ENCODE data around the gene ZC3H18.

The ZC3H18 gene

DNA sequence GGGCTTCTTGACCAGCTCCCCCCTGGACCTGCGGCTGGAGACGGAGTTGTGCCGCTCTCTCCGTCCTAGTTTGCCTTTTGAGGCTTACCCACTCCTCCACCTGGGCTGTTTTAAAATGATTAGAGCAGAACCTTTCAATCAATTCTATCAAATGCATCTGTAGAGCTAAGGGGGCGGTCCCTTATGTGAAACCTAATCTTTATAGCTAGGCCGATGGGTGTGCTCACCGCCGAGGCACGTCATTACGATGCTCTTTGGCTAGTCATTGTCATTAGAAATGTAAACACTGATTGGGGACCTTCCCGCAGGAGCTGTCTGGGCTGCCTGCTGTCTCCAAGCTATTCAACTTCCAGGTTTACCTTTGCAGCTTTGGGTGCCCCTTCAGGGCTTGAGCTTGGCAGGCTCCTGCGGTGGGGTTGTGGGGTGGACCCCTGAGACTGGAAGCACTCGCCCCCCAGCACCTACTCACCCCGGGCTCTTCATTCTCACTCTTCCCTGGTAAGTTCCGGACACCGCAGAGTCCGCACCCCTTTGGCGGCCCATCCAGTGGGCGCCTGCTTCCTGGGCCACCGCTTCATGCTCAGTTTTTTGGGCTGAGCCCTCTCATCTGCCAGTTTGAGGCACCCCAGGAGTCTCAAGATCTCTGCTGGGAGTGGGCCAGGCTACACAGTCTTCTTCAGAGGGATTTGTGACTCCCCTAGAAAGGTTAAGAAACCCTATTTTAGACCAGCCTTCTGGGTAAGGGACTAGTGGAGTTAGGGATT is 47.2 kb downstream of the ZC3H18 start:
- H3K4me3 ChIP-seq (ENCODE audit: low read depth, low read length) = no peak overlapping the region
- TF ChIP-seq, protein P1, sequence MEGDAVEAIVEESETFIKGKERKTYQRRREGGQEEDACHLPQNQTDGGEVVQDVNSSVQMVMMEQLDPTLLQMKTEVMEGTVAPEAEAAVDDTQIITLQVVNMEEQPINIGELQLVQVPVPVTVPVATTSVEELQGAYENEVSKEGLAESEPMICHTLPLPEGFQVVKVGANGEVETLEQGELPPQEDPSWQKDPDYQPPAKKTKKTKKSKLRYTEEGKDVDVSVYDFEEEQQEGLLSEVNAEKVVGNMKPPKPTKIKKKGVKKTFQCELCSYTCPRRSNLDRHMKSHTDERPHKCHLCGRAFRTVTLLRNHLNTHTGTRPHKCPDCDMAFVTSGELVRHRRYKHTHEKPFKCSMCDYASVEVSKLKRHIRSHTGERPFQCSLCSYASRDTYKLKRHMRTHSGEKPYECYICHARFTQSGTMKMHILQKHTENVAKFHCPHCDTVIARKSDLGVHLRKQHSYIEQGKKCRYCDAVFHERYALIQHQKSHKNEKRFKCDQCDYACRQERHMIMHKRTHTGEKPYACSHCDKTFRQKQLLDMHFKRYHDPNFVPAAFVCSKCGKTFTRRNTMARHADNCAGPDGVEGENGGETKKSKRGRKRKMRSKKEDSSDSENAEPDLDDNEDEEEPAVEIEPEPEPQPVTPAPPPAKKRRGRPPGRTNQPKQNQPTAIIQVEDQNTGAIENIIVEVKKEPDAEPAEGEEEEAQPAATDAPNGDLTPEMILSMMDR (conservative IDR thresholded peaks at IDR 0.05; ENCODE audit: low read depth, low read length) = no peak
- no peak for DNase-seq (ENCODE audit: low read depth)

DNA sequence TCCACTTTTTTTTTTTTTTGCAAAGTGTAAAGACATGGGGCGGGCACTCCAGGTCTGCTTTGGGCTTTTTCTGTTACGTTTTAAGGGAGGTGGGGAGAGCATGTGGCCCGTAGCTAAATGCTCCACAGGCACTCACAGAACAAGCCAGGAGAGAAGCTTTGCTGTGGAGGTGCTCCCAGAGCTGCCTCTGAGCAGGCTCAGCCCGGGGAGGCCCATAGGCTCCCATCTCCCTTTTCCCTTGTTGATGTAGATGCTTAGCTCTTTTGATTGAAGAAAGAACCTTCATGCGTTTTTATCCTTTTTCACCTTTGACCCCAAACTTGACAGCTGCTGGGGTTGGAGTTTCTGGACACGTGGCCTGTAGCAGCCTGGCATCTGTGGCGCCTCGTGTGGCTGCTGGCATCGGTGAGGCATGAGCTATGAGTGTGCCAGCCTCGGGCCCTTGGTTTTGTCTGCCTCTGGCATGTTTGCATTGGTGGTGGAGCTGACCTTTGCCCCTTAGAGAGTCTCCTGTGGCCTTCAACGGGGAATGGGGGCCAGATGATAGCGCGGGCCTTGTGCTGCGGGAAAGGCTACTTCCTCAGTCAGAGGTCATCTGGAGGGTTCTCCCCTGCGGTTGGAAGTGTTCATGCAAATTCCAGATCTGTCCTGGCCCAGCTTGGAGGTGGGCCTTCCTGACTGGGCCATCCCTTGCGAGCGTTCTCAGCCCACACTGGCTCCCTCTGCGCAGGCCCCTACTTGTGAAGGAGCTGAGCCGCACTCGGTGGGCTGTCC is 48.2 kb downstream of the ZC3H18 start:
- TF ChIP-seq, protein P1 (conservative IDR thresholded peaks at IDR 0.05; ENCODE audit: low read depth, low read length) = no peak
- peak; percentile 33 for DNase-seq (ENCODE audit: low read depth)
- no peak overlapping the region for H3K4me3 ChIP-seq (ENCODE audit: low read depth, low read length)

DNA sequence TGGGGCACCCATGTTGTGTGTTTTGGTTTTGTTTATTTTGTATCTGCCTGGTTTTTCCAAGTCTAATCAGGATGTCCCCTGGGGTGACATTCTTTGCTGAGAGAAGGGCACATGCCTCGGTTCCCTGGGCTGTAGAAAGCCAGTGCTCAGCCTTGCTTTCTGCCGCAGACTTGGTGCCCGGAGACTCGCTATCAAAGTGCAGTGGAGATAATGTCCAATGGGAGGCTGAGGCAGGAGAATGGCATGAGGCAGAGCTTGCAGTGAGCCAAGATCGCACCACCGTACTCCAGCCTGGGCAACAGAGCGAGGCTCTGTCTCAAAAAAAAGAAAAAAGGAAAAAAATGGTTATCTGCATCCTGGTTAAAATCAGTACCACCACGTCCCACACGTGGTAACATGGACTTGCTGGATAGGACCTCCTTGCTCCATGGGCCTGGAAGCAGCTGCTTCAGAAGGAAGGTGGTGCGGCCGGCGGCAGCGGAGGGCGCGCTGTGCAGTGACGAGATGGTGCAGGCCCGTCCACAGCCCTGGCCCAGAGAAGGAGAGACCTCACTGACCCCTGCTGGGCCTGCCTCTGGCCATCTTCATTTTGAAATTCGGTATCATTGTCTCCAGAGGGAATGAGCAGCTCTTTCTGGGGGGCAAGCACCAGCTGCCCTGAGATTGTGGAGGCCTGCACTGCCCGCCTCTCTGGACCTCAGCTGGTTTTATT is 48.9 kb downstream of the ZC3H18 start:
- DNase-seq (ENCODE audit: low read depth) = no peak
- TF ChIP-seq, protein P1 (conservative IDR thresholded peaks at IDR 0.05; ENCODE audit: low read depth, low read length) = no peak
- no peak overlapping the region for H3K4me3 ChIP-seq (ENCODE audit: low read depth, low read length)

DNA sequence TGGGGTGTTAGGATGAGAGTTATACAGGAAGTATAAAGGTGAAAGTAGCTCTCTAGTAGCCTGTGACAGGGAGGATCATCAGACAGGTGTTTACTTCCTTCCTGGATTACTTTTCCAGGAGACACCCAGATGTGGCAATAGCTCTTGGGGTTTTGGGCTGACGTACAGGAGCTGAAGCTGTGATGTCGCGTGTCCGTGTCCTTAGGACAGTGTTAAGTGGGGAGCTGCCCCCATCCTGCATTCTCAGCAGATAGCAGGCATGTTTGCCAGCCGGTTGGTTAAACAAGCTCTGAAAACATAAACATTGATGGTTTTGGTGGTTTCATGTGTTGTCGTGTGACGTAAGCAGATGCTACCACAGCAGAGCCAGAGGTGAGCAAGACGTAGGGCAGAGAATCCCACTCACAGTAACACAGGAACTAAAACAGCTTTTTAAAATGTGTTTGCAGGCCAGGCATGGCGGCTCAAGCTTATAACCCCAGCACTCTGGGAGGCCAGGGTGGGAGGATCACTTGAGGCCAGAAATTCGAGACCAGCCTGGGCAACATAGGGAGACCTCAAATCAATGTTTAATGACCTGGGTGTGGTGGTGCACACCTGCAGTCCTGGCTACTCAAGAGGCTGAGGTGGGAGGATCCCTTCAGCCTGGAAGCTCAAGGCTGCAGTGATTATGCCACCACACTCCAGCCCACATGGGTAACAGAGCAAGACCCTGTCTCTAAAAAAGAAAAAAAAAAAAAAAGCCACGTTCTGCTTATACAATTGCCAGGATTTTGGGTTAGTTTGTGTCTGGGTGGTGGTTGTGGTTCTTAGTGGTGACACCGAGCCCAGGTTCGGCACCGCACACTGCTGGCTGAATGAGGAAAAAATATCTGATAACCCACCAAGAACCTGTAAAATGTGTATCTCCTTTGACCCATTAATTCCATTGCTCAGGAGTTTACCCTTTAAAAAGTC is 49.9 kb downstream of the ZC3H18 start:
- DNase-seq (ENCODE audit: low read depth) = peak; percentile 84
- no peak overlapping the region for H3K4me3 ChIP-seq (ENCODE audit: low read depth, low read length)
- TF ChIP-seq, protein P1 (conservative IDR thresholded peaks at IDR 0.05; ENCODE audit: low read depth, low read length) = no peak

DNA sequence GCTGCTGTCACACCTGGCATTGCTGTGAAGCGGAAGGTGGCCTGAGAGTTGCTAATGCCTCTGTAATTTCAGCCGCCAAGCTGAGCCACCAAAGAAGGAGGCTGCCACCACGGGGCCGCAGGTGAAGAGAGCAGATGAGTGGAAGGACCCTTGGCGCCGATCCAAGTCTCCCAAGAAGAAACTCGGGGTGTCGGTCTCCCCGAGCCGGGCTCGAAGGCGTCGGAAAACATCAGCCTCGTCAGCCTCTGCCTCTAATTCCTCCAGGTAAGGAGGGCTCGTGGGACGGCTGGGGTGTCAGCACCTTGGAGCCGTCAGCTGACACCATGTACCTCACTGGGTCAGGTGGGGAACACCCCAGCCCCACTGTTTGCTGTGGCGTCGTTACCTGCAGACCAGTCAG is 51.9 kb downstream of the ZC3H18 start:
- no peak for DNase-seq (ENCODE audit: low read depth)
- TF ChIP-seq, protein P1 (conservative IDR thresholded peaks at IDR 0.05; ENCODE audit: low read depth, low read length) = no peak
- H3K4me3 ChIP-seq (ENCODE audit: low read depth, low read length) = no peak overlapping the region

DNA sequence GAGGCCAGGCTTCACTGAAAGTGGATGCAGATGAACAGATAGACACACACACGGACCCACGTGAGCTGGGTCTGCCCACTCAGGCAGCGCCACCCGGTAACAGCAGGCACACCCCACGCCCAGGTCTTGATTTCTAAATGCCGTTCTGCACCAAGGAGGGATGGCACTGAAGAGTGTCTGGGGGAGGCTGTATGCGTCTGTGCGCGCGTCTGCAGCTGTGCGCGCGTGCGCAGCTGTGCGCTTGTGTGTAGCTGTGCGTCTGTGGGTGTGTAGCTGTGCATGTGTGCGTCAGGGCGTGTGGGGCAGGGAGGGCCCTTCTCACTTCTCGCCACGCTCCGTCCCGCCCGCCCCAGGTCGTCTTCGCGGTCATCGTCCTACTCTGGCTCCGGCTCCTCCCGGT is 52.7 kb downstream of the ZC3H18 start:
- DNase-seq (ENCODE audit: low read depth) = no peak
- TF ChIP-seq, protein P1 (conservative IDR thresholded peaks at IDR 0.05; ENCODE audit: low read depth, low read length) = no peak
- H3K4me3 ChIP-seq (ENCODE audit: low read depth, low read length) = no peak overlapping the region

All from choroid plexus epithelial cell (primary cell).